Activated CD4-positive, alpha-beta T cell treated with anti-CD3 and anti-CD28 coated beads, Interleukin-2, amount 10 ng/mL, durations not matched to agents 24 days and 14 days (primary cell): ENCODE data around the gene NTRK2. TPM values are rescaled to one million over a fixed set of nuclear protein-coding genes. Genes with fewer than 3 reads are reported as not detected.

Experiments
- DNase-seq: peaks from one replicate; pipeline ENCODE4 v3.0.0; 2022
- H3K27ac Mint-ChIP-seq: one replicate; pipeline ENCODE4 v1.8.0; 2022; ENCODE audit warnings: mild to moderate bottlenecking, mixed read lengths
- H3K27me3 Mint-ChIP-seq: one replicate; pipeline ENCODE4 v1.8.0; 2022; ENCODE audit warnings: mixed read lengths
- H3K36me3 Mint-ChIP-seq: one replicate; pipeline ENCODE4 v1.8.0; 2022; ENCODE audit warnings: low read depth, mild to moderate bottlenecking, mixed read lengths
- H3K4me1 Mint-ChIP-seq: one replicate; pipeline ENCODE4 v1.8.0; 2021; ENCODE audit warnings: mixed read lengths
- H3K4me3 Mint-ChIP-seq: one replicate; pipeline ENCODE4 v1.8.0; 2022; ENCODE audit warnings: mild to moderate bottlenecking, moderate library complexity, mixed read lengths
- H3K9me3 Mint-ChIP-seq: one replicate; pipeline ENCODE4 v1.8.0; 2021; ENCODE audit warnings: mixed read lengths
- intact Hi-C: fragments of 100-400 bp; cut with micrococcal nuclease; formaldehyde crosslinking; loops from one replicate; pipeline ENCODE4 v1.15.1; 2023
- total RNA-seq: library from RNA; stranded (reverse); gene quantifications from 2 replicates; pipeline ENCODE4 v1.2.3, GENCODE V29; 2022

The NTRK2 gene
- total RNA-seq, 1 donor from 2014 or later, result 2.4 TPM

- Mint-ChIP-seq H3K27ac (peak overlapping the region; percentile 12), H3K4me1 (peaks cover 45% of the 10 kb centered on the region), H3K36me3 (peaks cover 2% of the 10 kb centered on the region), H3K9me3 (peaks cover 4% of the 10 kb centered on the region), H3K4me3 (no peak overlapping the region), H3K27me3 (peaks cover 2% of the 10 kb centered on the region)
- DNase-seq, result no peak
- intact Hi-C loops, result loop anchor here (10.0 kb wide), 1 partner anchor 461 kb away; no protein-coding TSS in a partner anchor
These were observed 86.6 kb downstream of the NTRK2 start for GRCh38 chr9:84756171-84756570.

GRCh38 chr9:84756731-84757130 is 87.2 kb downstream of the NTRK2 start:
- H3K27me3 Mint-ChIP-seq, result peaks cover 2% of the 10 kb centered on the region
- H3K4me3 Mint-ChIP-seq, result no peak overlapping the region
- intact Hi-C loops, result loop anchor here (10.0 kb wide), 1 partner anchor 462 kb away; no protein-coding TSS in a partner anchor
- H3K4me1 Mint-ChIP-seq, result peaks cover 45% of the 10 kb centered on the region
- DNase-seq, result no peak
- peaks cover 4% of the 10 kb centered on the region for H3K9me3 Mint-ChIP-seq
- H3K27ac Mint-ChIP-seq, result no peak overlapping the region
- H3K36me3 Mint-ChIP-seq, result peaks cover 2% of the 10 kb centered on the region

GRCh38 chr9:84758817-84759216 is 89.3 kb downstream of the NTRK2 start:
- H3K9me3 Mint-ChIP-seq, result peaks cover 9% of the 10 kb centered on the region
- peaks cover 11% of the 10 kb centered on the region for H3K36me3 Mint-ChIP-seq
- peaks cover 39% of the 10 kb centered on the region for H3K4me1 Mint-ChIP-seq
- intact Hi-C loops, result loop anchor here (10.0 kb wide), 1 partner anchor 464 kb away; no protein-coding TSS in a partner anchor
- no peak for DNase-seq
- peak overlapping the region; percentile 20 for H3K4me3 Mint-ChIP-seq
- H3K27me3 Mint-ChIP-seq, result no peaks in the 10 kb centered on the region
- peak overlapping the region; percentile 85 for H3K27ac Mint-ChIP-seq

DNA sequence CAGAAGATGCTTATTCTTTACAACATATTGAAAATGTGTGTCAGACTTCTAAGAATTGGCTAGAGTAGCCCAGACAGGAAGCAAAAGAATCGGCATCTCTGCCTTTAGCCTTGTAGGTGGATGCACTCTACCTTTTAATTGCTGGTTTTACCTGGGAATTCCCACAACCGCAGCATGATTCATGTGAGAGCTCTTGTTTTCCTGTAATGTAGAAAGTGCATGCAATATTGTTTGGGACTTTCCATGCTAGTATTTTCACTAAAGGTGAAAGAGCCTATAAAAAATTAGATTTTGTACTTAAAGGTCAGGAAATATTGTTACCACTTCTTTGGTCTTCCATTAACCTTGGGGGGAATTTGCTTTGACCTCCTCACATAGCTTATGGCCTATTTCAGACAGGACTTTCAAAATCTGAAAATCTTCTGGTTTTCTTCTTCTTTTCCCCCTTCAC is 89.8 kb downstream of the NTRK2 start:
- intact Hi-C loops, result loop anchor here (10.0 kb wide), 1 partner anchor 465 kb away; no protein-coding TSS in a partner anchor
- H3K4me1 Mint-ChIP-seq, result peaks cover 37% of the 10 kb centered on the region
- DNase-seq, result peak; percentile 82
- H3K27ac Mint-ChIP-seq, result peak overlapping the region; percentile 85
- no peaks in the 10 kb centered on the region for H3K27me3 Mint-ChIP-seq
- peaks cover 9% of the 10 kb centered on the region for H3K9me3 Mint-ChIP-seq
- peak overlapping the region; percentile 60 for H3K4me3 Mint-ChIP-seq
- H3K36me3 Mint-ChIP-seq, result peaks cover 9% of the 10 kb centered on the region

GRCh38 chr9:84759804-84760203 is 90.3 kb downstream of the NTRK2 start:
- H3K36me3 Mint-ChIP-seq, result peaks cover 9% of the 10 kb centered on the region
- no peak for DNase-seq
- H3K27ac Mint-ChIP-seq, result peak overlapping the region; percentile 82
- intact Hi-C loops, result loop anchor here (10.0 kb wide), 1 partner anchor 465 kb away; no protein-coding TSS in a partner anchor
- peaks cover 9% of the 10 kb centered on the region for H3K9me3 Mint-ChIP-seq
- no peaks in the 10 kb centered on the region for H3K27me3 Mint-ChIP-seq
- peak overlapping the region; percentile 60 for H3K4me3 Mint-ChIP-seq
- H3K4me1 Mint-ChIP-seq, result peaks cover 32% of the 10 kb centered on the region

DNA sequence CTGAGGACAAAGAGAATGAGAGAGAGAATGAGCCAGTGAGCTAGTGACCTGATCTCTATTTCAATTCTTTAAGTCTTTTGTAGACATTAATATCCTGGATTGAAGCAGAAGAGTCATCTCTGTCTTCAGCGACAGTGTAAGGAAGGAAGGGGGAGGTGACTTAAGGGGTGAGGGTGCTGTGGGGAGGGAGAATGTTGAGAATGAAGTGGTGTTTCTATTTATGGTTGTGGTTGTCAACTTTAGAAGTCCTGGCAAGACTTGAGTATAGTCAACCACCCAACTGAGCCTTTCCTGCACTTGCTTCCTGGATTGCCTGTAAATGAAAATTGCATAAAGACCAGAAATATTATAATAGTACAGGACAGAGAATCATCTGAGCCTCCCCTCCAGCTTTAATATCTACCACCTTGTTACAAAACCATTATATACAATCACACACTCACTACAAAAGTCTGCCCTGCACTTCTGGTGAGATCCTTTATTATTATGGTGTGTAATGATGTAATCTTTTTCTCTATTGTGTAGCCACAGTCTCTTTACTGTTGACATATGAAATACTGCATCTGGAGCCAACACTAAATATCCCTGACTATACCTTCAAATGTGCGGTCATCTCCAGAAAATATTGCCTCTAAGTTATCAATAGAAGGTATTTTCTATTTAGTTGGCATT is 91.7 kb downstream of the NTRK2 start:
- DNase-seq, result peak; percentile 71
- Mint-ChIP-seq H3K27ac (peak overlapping the region; percentile 56), H3K4me3 (peak overlapping the region; percentile 31), H3K4me1 (peaks cover 23% of the 10 kb centered on the region), H3K9me3 (peaks cover 5% of the 10 kb centered on the region), H3K27me3 (no peaks in the 10 kb centered on the region), H3K36me3 (peaks cover 9% of the 10 kb centered on the region)
- intact Hi-C loops, result no loop called here

DNA sequence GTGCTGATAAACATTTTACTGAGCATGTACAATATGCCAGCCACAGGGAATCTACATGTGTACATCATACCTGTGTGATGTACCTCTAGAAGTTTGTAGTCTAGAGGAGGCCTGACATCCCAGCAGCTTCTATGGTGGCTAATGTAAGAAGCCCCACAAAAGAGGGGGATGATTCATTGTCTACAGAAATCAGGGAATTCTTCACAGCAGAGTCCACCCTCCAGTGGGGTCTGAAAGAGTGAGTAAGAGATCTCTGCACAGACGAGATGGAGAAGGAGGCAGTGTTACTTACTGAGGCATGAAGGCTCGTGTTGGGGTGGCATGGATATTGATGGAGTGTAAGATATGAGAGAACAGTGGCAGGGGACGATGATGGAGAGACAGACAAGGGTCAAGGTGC is 103.0 kb downstream of the NTRK2 start:
- Mint-ChIP-seq H3K4me3 (no peak overlapping the region), H3K27me3 (peaks cover 9% of the 10 kb centered on the region), H3K9me3 (no peaks in the 10 kb centered on the region), H3K36me3 (no peaks in the 10 kb centered on the region), H3K4me1 (peaks cover 1% of the 10 kb centered on the region), H3K27ac (no peak overlapping the region)
- intact Hi-C loops, result no loop called here
- DNase-seq, result no peak

DNA sequence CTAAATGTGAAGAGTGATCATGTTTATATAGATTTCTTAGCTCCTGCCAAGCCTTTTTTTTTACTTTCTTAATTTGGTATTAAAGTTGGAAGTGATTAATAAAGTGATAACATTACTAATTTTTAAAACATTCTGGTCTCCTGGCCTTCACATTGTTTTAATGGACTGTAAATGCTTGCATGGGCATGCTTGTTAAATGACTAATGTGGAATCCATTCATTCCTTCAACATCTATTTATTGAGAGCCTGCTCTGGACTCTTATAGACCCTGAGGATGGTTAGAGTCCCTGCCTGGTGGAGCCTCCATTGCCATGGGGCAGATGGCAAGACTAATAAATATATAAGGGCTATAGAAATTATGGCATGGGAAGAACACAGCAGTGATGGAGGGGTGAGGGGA is 103.5 kb downstream of the NTRK2 start:
- H3K27me3 Mint-ChIP-seq, result peaks cover 9% of the 10 kb centered on the region
- no peak overlapping the region for H3K27ac Mint-ChIP-seq
- no peak overlapping the region for H3K4me3 Mint-ChIP-seq
- no peaks in the 10 kb centered on the region for H3K36me3 Mint-ChIP-seq
- intact Hi-C loops, result no loop called here
- no peak for DNase-seq
- no peaks in the 10 kb centered on the region for H3K9me3 Mint-ChIP-seq
- peaks cover 1% of the 10 kb centered on the region for H3K4me1 Mint-ChIP-seq

GRCh38 chr9:84775056-84775643 is 105.6 kb downstream of the NTRK2 start:
- peaks cover 3% of the 10 kb centered on the region for H3K4me1 Mint-ChIP-seq
- no peak for DNase-seq
- intact Hi-C loops, result no loop called here
- no peaks in the 10 kb centered on the region for H3K36me3 Mint-ChIP-seq
- no peak overlapping the region for H3K4me3 Mint-ChIP-seq
- peaks cover 9% of the 10 kb centered on the region for H3K27me3 Mint-ChIP-seq
- no peaks in the 10 kb centered on the region for H3K9me3 Mint-ChIP-seq
- no peak overlapping the region for H3K27ac Mint-ChIP-seq

DNA sequence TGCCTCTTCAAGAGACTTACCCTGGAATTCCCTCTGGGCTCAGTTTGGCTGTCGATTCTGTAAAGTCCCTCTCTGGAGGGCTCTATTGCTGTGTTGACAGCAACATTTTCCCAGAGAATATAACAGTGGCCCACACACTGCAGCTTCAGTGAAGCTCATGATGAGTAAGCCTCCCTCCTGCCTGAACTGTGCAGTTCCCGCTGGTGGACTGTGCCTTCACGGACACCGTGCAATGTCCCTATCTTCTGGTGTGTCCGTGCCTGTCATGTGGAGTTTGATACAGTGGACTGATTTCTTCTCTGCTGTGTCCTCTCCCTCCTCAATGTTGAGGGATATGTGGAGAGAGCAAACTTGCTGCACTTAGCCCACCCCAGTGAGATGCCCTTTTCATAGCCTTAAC is 109.0 kb downstream of the NTRK2 start:
- H3K9me3 Mint-ChIP-seq, result no peaks in the 10 kb centered on the region
- DNase-seq, result no peak
- H3K4me1 Mint-ChIP-seq, result peaks cover 3% of the 10 kb centered on the region
- no peak overlapping the region for H3K4me3 Mint-ChIP-seq
- intact Hi-C loops, result no loop called here
- peaks cover 12% of the 10 kb centered on the region for H3K27me3 Mint-ChIP-seq
- H3K27ac Mint-ChIP-seq, result no peak overlapping the region
- no peaks in the 10 kb centered on the region for H3K36me3 Mint-ChIP-seq

DNA sequence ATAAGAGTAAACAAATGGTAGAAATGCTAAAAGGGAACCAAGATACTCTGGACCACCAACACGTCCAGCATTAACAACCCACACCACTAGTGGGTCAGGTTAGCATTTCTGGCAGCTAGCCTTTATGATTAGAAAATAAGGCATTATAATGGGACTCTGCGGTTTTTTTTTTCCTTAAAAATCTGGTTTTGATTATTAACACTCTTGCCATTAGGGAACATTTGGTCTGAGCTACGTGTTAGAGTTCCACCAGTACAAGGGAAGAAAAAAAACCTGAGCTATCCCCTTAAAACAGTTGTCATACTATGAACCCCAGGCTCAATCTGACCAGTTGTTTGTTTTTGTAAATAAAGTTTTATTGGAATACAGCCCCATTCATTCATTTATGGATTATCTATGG is 110.4 kb downstream of the NTRK2 start:
- no peak for DNase-seq
- no peak overlapping the region for H3K27ac Mint-ChIP-seq
- H3K4me3 Mint-ChIP-seq, result no peak overlapping the region
- no peaks in the 10 kb centered on the region for H3K9me3 Mint-ChIP-seq
- intact Hi-C loops, result loop anchor here (10.0 kb wide), 1 partner anchor 375 kb away; no protein-coding TSS in a partner anchor
- H3K4me1 Mint-ChIP-seq, result peaks cover 3% of the 10 kb centered on the region
- peaks cover 12% of the 10 kb centered on the region for H3K27me3 Mint-ChIP-seq
- no peaks in the 10 kb centered on the region for H3K36me3 Mint-ChIP-seq

GRCh38 chr9:84780385-84780784 is 110.9 kb downstream of the NTRK2 start:
- intact Hi-C loops, result loop anchor here (10.0 kb wide), 1 partner anchor 376 kb away; no protein-coding TSS in a partner anchor
- H3K9me3 Mint-ChIP-seq, result no peaks in the 10 kb centered on the region
- no peak for DNase-seq

GRCh38 chr9:84781458-84781857 is 111.9 kb downstream of the NTRK2 start:
- H3K27me3 Mint-ChIP-seq, result peaks cover 16% of the 10 kb centered on the region
- no peaks in the 10 kb centered on the region for H3K9me3 Mint-ChIP-seq
- peaks cover 3% of the 10 kb centered on the region for H3K4me1 Mint-ChIP-seq
- no peak overlapping the region for H3K27ac Mint-ChIP-seq
- no peaks in the 10 kb centered on the region for H3K36me3 Mint-ChIP-seq
- no peak overlapping the region for H3K4me3 Mint-ChIP-seq
- intact Hi-C loops, result loop anchor here (1.0 to 10.0 kb wide), 2 partner anchors 84 to 377 kb away; no protein-coding TSS in a partner anchor
- peak; percentile 70 for DNase-seq

More at GRCh38 chr9:84780385-84780784, 110.9 kb downstream of the NTRK2 start:
- Mint-ChIP-seq H3K36me3 (no peaks in the 10 kb centered on the region), H3K4me1 (peaks cover 3% of the 10 kb centered on the region), H3K4me3 (no peak overlapping the region), H3K27me3 (peaks cover 16% of the 10 kb centered on the region), H3K27ac (no peak overlapping the region)
